H9 (cell line): Measurements from ENCODE around the gene MRPL20. TPM values are rescaled to one million over a fixed set of nuclear protein-coding genes. Genes with fewer than 3 reads are reported as not detected.

Experiments
- DNase-seq: peaks from one replicate; pipeline ENCODE4 v3.0.0-alpha.2; 2017
- H2AFZ ChIP-seq: one replicate; pipeline ENCODE4 v1.6.1; 2013; ENCODE audit warnings: mild to moderate bottlenecking, low read length, control low read depth, moderate library complexity
- H2AK5ac ChIP-seq: 2 replicates; pipeline ENCODE4 v1.6.1; 2013; ENCODE audit warnings: low read length, control low read depth, mixed read lengths; ENCODE audit not compliant: insufficient read length
- H2BK120ac ChIP-seq: one replicate; pipeline ENCODE4 v1.6.1; 2013; ENCODE audit warnings: low read depth, mild to moderate bottlenecking, low read length, control low read depth, inconsistent platforms; ENCODE audit not compliant: poor library complexity, severe bottlenecking
- H2BK12ac ChIP-seq: 2 replicates; pipeline ENCODE4 v1.6.1; 2013; ENCODE audit warnings: low read length, control low read depth, mixed read lengths, low read depth; ENCODE audit not compliant: insufficient read length
- H2BK15ac ChIP-seq: 2 replicates; pipeline ENCODE4 v1.6.1; 2013; ENCODE audit warnings: low read depth, low read length, control low read depth
- H2BK20ac ChIP-seq: one replicate; pipeline ENCODE4 v1.6.1; 2013; ENCODE audit warnings: low read depth, mild to moderate bottlenecking, low read length, control low read depth, inconsistent platforms; ENCODE audit not compliant: poor library complexity, severe bottlenecking
- H2BK5ac ChIP-seq: 2 replicates; pipeline ENCODE4 v1.6.1; 2013; ENCODE audit warnings: low read length, control low read depth, mixed read lengths; ENCODE audit not compliant: insufficient read length
- H3K14ac ChIP-seq: 2 replicates; pipeline ENCODE4 v1.6.1; 2013; ENCODE audit warnings: low read length, control low read depth; ENCODE audit not compliant: insufficient read depth
- H3K18ac ChIP-seq: 2 replicates; pipeline ENCODE4 v1.6.1; 2013; ENCODE audit warnings: low read depth, mild to moderate bottlenecking, mixed read lengths, low read length, control low read depth; ENCODE audit not compliant: insufficient read length
- H3K23ac ChIP-seq: 2 replicates; pipeline ENCODE4 v1.6.1; 2013; ENCODE audit warnings: low read length, control low read depth, mixed read lengths, low read depth; ENCODE audit not compliant: insufficient read length
- H3K23me2 ChIP-seq: 2 replicates; pipeline ENCODE4 v1.6.1; 2013; ENCODE audit warnings: low read depth, mild to moderate bottlenecking, mixed read lengths, low read length, control low read depth; ENCODE audit not compliant: insufficient read length, poor library complexity, severe bottlenecking
- H3K27ac ChIP-seq: 2 replicates; pipeline ENCODE4 v1.5.1; 2013; ENCODE audit warnings: low read length, control low read depth, mixed read lengths, low read depth; ENCODE audit not compliant: insufficient read length
- H3K27me3 ChIP-seq: 2 replicates; pipeline ENCODE4 v1.6.1; 2013; ENCODE audit warnings: low read length, control low read depth, inconsistent platforms; ENCODE audit not compliant: insufficient read depth
- H3K4ac ChIP-seq: 2 replicates; pipeline ENCODE4 v1.6.1; 2013; ENCODE audit warnings: low read depth, mild to moderate bottlenecking, control low read depth, inconsistent platforms, low read length, moderate library complexity
- H3K4me1 ChIP-seq: 2 replicates; pipeline ENCODE4 v1.6.1; 2013; ENCODE audit warnings: low read length, control low read depth, inconsistent platforms; ENCODE audit not compliant: insufficient read depth
- H3K4me2 ChIP-seq: 2 replicates; pipeline ENCODE4 v1.6.1; 2013; ENCODE audit warnings: low read length, control low read depth, mixed read lengths; ENCODE audit not compliant: insufficient read length, insufficient read depth
- H3K56ac ChIP-seq: 2 replicates; pipeline ENCODE4 v1.6.1; 2013; ENCODE audit warnings: low read depth, mild to moderate bottlenecking, mixed read lengths, low read length, control low read depth; ENCODE audit not compliant: insufficient read length
- H3K79me1 ChIP-seq: 2 replicates; pipeline ENCODE4 v1.6.1; 2013; ENCODE audit warnings: low read depth, mild to moderate bottlenecking, moderate library complexity, low read length, control low read depth, inconsistent platforms; ENCODE audit not compliant: insufficient read depth, poor library complexity, severe bottlenecking
- H3K79me2 ChIP-seq: 2 replicates; pipeline ENCODE4 v1.6.1; 2013; ENCODE audit warnings: low read length, control low read depth, inconsistent platforms; ENCODE audit not compliant: insufficient read depth
- H3K9ac ChIP-seq: 2 replicates; pipeline ENCODE4 v1.6.1; 2013; ENCODE audit warnings: low read length, control low read depth, mixed read lengths; ENCODE audit not compliant: insufficient read length; ENCODE audit errors: extremely low read depth
- H3K9me3 ChIP-seq: one replicate; pipeline ENCODE4 v1.6.1; 2013; ENCODE audit warnings: low read depth, low read length, inconsistent platforms; ENCODE audit not compliant: control insufficient read depth
- H3T11ph ChIP-seq: one replicate; pipeline ENCODE4 v1.6.1; 2013; ENCODE audit warnings: mild to moderate bottlenecking, low read length, control low read depth, inconsistent platforms
- H4K20me1 ChIP-seq: one replicate; pipeline ENCODE4 v1.6.1; 2013; ENCODE audit not compliant: control insufficient read depth, insufficient read length, insufficient read depth
- H4K5ac ChIP-seq: 2 replicates; pipeline ENCODE4 v1.6.1; 2013; ENCODE audit warnings: low read depth, mild to moderate bottlenecking, mixed read lengths, low read length, control low read depth; ENCODE audit not compliant: insufficient read length
- H4K8ac ChIP-seq: replicated peaks from 2 replicates; pipeline ENCODE4 v1.6.1; 2013; ENCODE audit warnings: low read length, control low read depth, mixed read lengths, low read depth; ENCODE audit not compliant: insufficient read length
- H4K91ac ChIP-seq: 2 replicates; pipeline ENCODE4 v1.6.1; 2013; ENCODE audit warnings: low read depth, mild to moderate bottlenecking, moderate library complexity, mixed read lengths, low read length, control low read depth; ENCODE audit not compliant: insufficient read length
- H3K27ac Mint-ChIP-seq, 3 experiments: 2 replicates in 2 of 3; 3 replicates in 1 of 3; pipeline ENCODE4 v1.8.0; 2020 to 2021; ENCODE audit warnings: mixed read lengths in 3 of 3, mild to moderate bottlenecking in 1 of 3, moderate library complexity in 1 of 3
- H3K27me3 Mint-ChIP-seq: 2 replicates; pipeline ENCODE4 v1.8.0; 2021; ENCODE audit warnings: low read depth, mild to moderate bottlenecking, moderate library complexity, mixed read lengths
- H3K36me3 Mint-ChIP-seq, 3 experiments: 2 replicates in 2 of 3; 3 replicates in 1 of 3; pipeline ENCODE4 v1.8.0; 2020 to 2021; ENCODE audit warnings: low read depth in 3 of 3, mixed read lengths in 3 of 3; ENCODE audit not compliant: insufficient read depth in 1 of 3
- H3K4me1 Mint-ChIP-seq, 2 experiments: 2 replicates each; pipeline ENCODE4 v1.8.0; 2020; ENCODE audit warnings: mixed read lengths in 2 of 2
- H3K4me3 Mint-ChIP-seq, 2 experiments: 2 replicates in 1 of 2; 3 replicates in 1 of 2; pipeline ENCODE4 v1.8.0; 2020 to 2021; ENCODE audit warnings: mild to moderate bottlenecking in 2 of 2, mixed read lengths in 2 of 2, moderate library complexity in 1 of 2
- H3K9me3 Mint-ChIP-seq, 2 experiments: 2 replicates in 1 of 2; 3 replicates in 1 of 2; pipeline ENCODE4 v1.8.0; 2020; ENCODE audit warnings: mild to moderate bottlenecking in 2 of 2, mixed read lengths in 2 of 2, moderate library complexity in 1 of 2
- WGBS: extraction: QIAGEN DNeasy Blood & Tissue Kit; methylation state at CpG from one replicate; pipeline ENCODE4 v1.1.7; 2013; ENCODE audit warnings: missing lambda C conversion rate, low lambda C conversion rate, mixed read lengths; ENCODE audit not compliant: insufficient read length; ENCODE audit errors: extremely low coverage; 5-methylcytosine and 5-hydroxymethylcytosine counted together
- total RNA-seq: library from RNA; stranded (reverse); gene quantifications from 2 replicates; pipeline ENCODE4 v1.2.1, GENCODE V29; 2021
- TF ChIP-seq, protein P1 (sequence below): fragments of 200-600 bp; sonication (generic); conservative IDR thresholded peaks from 3 replicates; pipeline ENCODE4 v1.8.0; 2021; ENCODE audit warnings: antibody characterized with exemption, mild to moderate bottlenecking

MRPL20 gene
- total RNA-seq, 1 experiment from 2014 or later = 162 TPM

DNA sequence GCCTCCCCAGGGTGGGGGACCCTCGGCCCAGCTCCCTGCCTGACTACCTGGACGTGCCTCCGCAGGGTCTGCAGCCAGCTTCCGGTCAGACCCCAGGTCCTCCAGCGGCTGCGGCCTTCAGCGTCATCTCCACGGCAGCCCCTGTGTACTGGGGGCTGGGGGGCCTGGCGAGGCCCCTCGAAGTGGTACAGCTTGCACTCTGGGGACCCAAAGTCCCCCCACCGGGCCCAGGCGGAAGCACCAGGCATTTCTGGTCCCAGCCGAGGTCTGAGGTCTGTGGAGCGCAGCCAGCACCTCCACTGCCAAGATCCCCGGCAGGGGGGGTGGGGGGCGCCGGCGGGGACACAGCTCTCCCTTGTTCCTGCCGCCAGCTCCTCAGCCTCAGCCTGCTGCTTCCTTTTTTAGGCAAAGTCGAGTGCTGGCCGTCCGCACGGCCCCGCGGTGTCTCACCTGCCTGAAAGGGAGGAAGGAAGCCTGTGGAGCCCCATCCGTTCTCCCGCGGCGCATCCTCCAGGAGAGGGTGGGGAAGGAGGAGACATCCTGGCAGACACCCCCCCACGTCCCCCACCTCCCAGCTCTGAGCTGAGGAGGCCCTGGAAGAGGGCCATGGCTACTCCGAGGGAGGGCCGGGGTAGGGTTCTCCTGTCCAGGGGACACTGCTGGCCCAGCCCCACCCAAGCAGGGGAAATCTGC is 27.2 kb upstream of the MRPL20 start:
- Mint-ChIP-seq H3K4me1 (peaks cover 31 to 46% of the 10 kb centered on the region in 2 experiments), H3K9me3 (no peaks in the 10 kb centered on the region), H3K27me3 (no peaks in the 10 kb centered on the region), H3K36me3 (no peaks in the 10 kb centered on the region), H3K27ac (peak overlapping the region in 1 of 3 experiments; percentile 57; a peak in 1 of 7 replicates), H3K4me3 (peak overlapping the region; percentile 64 to 81; a peak in 4 of 5 replicates)
- Histone ChIP-seq H4K20me1 (no peaks in the 10 kb centered on the region), H3K56ac (no peak overlapping the region), H2BK15ac (no peak overlapping the region), H3K79me2 (peaks cover 2% of the 10 kb centered on the region; the same call in 1 of the 2 replicates), H2BK12ac (no peak overlapping the region), H2BK120ac (no peak overlapping the region), H2AFZ (no peak overlapping the region), H3K4ac (no peak overlapping the region), H3K23ac (no peak overlapping the region), H2BK20ac (no peak overlapping the region), H3K27me3 (no peaks in the 10 kb centered on the region), H3K9me3 (no peaks in the 10 kb centered on the region), H3K79me1 (no peaks in the 10 kb centered on the region), H2BK5ac (no peak overlapping the region), H3K27ac (no peak overlapping the region), H3K23me2 (peaks cover 10% of the 10 kb centered on the region), H3K18ac (peak overlapping the region; percentile 22), H3T11ph (no peak overlapping the region), H3K9ac (no peak overlapping the region), H4K5ac (no peak overlapping the region), H4K8ac (no peak overlapping the region), H3K14ac (peak overlapping the region; percentile 39; the same call in 1 of the 2 replicates), H3K4me1 (peaks cover 2% of the 10 kb centered on the region; the same call in 1 of the 2 replicates), H4K91ac (no peak overlapping the region), H3K4me2 (peak overlapping the region; percentile 59), H2AK5ac (no peak overlapping the region)
- peak; percentile 76 for DNase-seq
- no CpG with 5 or more reads among the region's 32 CpGs for WGBS
- TF ChIP-seq, protein P1, sequence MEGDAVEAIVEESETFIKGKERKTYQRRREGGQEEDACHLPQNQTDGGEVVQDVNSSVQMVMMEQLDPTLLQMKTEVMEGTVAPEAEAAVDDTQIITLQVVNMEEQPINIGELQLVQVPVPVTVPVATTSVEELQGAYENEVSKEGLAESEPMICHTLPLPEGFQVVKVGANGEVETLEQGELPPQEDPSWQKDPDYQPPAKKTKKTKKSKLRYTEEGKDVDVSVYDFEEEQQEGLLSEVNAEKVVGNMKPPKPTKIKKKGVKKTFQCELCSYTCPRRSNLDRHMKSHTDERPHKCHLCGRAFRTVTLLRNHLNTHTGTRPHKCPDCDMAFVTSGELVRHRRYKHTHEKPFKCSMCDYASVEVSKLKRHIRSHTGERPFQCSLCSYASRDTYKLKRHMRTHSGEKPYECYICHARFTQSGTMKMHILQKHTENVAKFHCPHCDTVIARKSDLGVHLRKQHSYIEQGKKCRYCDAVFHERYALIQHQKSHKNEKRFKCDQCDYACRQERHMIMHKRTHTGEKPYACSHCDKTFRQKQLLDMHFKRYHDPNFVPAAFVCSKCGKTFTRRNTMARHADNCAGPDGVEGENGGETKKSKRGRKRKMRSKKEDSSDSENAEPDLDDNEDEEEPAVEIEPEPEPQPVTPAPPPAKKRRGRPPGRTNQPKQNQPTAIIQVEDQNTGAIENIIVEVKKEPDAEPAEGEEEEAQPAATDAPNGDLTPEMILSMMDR = no peak
